ENCODE results near the gene RPL19.
A peak's percentile ranks its signal among the peaks of the same experiment; 100 is the strongest.
"Not testable (repeated sequence)": the region's sequence is repeated elsewhere in the genome, so short reads cannot be mapped to it uniquely, and the experiment has no call there.

Gene RPL19
- 1,334 to 1,958 reads per million in 2 donors for total RNA-seq

DNA sequence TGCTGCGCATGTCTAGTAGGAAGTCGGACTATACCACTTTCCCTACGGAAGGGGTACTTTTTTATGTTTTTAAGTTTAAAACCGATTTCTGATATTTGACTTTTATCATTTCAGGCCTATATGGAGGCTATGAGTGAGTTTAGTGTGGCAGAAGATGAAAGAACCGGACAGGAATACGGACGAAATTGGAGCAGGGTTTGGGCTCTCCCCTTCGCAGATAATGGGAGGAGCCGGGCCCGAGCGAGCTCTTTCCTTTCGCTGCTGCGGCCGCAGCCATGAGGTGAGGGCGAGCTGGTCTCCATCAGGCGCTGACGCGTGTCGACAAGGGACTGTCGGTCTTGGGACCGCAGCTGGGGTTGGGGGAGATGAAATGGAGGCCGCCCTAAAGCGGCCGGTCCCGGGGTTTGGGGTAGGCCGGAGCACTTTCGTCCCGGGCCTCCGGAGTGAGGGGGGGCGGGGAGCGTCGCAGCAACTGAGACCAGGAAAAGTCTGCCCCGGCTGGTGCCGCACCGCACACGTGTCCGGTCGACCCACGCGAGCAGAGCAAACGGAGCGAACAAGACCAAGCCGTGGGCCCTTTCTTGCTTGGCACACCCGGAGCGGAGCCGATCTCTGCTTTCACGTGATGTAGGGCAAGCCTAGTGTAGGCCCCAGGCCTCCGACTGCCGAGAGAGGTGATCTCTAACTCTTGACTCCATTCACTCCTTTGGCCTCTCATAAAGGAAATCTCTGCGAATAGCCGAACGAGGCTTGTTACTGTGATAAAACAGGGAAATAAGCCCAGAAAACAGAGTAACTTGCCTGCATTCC is at the start of gene RPL19:
RPL19 (plus strand) TSS at position 214 of the 810 bp plus-strand sequence; CDS start at position 276, 62 bp downstream.
- peak; percentile 57 to 85 (median 77) for DNase-seq

- DNase-seq: no peak
Measured at GRCh38 chr17:39150795-39151149, 49.3 kb upstream of the RPL19 start.

GRCh38 chr17:39151150-39151942 is 48.7 kb upstream of the RPL19 start, which contains the start of gene PLXDC1:
TSS of gene PLXDC1 (minus strand) at chr17:39151637. CDS start at chr17:39151437, 200 bp downstream.
- peak in 1 of 5 experiments; percentile 26 for DNase-seq

DNA sequence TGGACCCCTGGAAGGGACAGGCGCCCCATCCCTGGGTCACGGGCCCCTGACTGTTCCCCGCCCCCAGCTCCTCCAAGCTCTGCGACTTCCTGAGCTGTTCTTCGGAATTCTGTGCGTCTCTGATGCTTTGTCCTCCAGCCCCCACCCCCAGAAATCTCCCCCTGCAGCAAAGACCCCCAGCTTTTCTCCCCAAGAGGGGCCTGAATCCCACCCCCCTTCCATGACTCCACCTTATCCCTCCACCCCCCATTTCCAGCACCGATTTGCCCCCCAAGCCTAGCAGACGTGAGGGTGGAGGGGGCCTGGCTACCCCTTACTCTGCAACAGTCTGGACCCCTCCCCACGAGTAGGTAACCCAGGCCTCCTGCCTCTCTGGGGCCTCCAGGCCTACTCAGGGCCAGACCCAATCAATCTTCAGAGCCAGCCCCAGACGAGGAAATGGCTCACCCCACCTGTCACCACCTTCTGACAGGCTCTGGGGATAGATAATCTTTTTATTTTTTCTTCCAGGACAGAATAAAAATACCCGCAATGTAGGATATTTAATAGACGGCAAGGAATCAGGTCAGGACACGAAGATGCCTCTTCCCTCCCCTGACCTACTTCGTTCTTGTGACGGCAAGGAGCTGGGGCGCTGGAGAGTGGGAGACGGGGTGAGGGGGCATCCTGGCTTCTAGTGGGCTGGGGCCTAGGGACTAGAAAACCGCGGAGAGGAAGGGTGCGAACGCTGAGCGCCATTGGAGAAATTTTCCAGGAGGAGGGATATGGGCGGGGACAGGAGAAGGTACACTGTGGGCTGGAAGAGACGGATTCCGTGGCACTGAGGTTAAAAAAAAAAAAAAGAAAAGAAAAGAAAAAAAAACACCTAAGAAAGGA is 47.9 kb upstream of the RPL19 start:
- peak in 2 of 5 experiments; percentile 35 to 59 for DNase-seq

DNA sequence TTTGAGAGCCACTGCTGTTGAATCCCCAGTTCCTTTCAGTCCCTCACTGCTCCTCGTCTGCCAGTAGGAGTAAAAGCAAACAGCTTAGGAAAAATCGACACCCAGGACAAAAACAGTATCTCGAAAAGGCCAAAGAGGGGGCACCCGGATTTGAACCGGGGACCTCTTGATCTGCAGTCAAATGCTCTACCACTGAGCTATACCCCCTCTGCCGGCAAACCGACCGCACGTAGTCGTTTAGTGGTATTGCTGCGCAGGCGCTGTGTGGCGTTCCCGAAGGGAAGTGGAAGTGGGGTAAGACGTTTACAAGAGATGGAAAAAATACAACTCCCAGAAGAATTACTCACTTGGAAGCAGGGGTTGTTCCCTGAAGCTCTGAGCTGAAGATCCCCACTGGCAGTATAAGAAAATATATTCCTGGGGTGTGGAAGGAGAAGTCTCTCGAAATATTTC is 46.5 kb upstream of the RPL19 start:
- peak; percentile 79 to 90 (median 85) for DNase-seq

DNA sequence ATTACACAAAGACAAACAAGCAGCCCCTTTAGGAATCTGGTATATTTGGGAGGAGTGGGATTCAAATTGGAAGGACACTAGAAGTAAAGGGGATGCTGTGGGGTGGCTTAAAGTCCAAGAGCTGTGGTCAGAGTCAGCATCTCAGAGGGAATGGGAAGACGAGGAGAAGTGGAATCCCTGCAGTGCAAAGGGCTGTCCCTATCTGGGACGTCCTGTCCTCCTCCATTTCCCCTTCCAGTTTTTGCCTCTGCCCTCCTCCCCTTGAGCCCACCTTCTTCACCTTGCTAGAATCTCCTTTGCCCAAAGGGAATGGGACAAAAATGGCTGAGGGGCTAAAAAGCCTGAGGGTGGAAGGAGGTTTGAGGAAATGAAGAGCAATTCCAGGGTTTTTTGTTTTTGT is 44.4 kb upstream of the RPL19 start:
- DNase-seq: no peak

- no peak for DNase-seq
Measured at GRCh38 chr17:39156491-39156890, 43.6 kb upstream of the RPL19 start.

DNA sequence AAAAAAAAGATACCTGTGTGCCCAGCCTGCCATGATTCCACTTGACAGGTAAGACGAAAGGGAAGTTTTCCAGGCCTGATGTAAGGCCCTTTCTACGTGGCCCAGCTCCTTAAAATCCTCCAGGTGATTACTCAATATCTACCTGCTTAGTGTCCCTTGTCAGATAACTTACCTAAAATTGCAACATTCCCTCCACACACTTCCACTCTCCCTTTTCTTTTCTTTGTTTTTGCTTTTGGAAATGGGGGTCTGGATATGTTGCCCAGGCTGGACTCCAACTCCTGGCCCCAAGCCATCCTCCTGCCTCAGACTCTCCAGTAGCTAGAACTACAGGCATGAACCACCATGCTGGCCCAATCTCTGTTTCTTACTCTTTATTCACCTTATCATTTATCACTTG is 41.5 kb upstream of the RPL19 start:
- no peak for DNase-seq

GRCh38 chr17:39161962-39162361 is 38.1 kb upstream of the RPL19 start:
- no peak for DNase-seq

- peak; percentile 35 to 93 (median 61) for DNase-seq
Measured at GRCh38 chr17:39164675-39165143, 35.4 kb upstream of the RPL19 start.

GRCh38 chr17:39165178-39165840 is 34.8 kb upstream of the RPL19 start:
- no peak for DNase-seq

- no peak for DNase-seq
Measured at GRCh38 chr17:39165841-39166349, 34.2 kb upstream of the RPL19 start, which contains the start of gene ARL5C. TSS of gene ARL5C (minus strand) at chr17:39166161. CDS start at chr17:39165760, 401 bp downstream.

- DNase-seq: no peak
Measured at GRCh38 chr17:39166437-39167335, 33.4 kb upstream of the RPL19 start.

DNA sequence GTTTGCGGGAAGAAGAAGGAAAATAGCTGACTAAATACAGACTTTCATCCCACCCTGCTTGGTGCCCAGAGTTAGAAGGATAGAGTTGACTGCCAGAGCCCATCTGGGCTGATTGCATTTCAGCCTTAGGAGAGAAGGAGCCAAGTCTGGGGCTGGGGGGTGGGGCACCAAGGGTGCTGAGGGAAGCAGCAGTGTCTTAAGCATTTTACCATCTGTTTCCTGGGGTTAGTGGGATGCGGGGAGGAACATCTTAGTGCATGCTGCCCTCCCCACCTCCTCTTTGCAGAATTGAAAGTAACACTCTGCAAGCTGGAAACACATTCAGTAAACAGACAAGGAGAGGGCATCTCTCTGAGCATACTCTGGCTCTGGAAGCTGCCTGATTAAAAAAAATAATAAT is 32.6 kb upstream of the RPL19 start:
- DNase-seq: peak in 2 of 5 experiments; percentile 15 to 36

GRCh38 chr17:39168503-39168902 is 31.6 kb upstream of the RPL19 start:
- not testable (repeated sequence) for DNase-seq

DNA sequence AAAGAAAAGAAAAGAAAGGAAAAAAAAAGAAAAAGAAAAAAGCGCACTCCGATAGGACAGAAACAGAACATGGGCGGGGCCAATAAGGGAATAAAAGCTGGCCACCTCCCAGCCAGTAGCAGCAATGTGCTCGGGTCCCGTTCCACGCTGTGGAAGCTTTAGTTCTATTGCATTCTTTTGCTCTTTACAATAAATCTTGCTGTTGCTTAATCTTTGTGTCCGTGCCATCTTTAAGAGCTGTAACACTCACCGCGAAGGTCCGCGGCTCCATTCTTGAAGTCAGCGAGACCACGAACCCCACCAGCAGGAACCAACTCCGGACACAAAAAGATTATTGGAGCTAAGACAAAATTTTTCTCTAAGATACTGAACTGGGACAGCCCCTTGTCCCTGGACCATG is 31.0 kb upstream of the RPL19 start:
- no peak for DNase-seq

DNA sequence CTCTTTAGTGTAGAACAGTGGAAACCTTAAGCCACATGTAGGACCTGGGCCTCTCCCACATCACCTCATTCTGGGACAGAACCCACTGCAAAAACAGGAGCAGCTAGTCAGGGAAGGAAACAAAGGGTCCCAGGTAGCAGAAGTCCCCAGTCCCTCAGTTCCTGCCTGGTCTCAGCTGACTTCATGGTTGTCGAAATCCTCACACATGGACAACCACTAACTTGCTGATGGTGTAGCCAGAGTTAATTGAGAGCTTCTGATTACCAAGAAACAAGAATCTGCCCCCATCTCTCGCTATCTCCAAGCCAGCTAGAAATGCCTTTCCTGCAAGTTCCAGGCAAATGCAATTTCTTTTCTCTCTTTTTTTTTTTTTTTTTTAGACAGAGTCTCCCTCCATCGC is 30.6 kb upstream of the RPL19 start:
- no peak for DNase-seq

DNA sequence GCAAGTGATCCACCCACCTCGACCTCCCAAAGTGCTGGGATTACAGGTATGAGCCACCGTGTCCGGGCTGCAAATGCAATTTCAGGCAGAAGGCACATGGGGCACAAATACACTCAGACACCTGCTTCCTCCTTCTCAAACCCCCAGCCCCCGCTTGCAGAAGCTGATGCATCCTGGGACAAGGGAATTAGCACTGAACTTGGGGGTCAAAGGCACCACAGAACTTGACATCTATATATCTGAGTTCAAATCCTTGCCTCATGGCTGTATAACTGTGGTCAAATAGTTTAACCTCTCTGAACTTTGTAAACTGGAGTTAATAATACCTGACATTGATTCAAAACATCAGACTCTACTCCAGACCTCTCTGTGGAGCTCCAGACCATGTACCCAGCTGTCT is 30.0 kb upstream of the RPL19 start:
- no peak for DNase-seq

GRCh38 chr17:39170558-39170957 is 29.5 kb upstream of the RPL19 start:
- DNase-seq: no peak

GRCh38 chr17:39171933-39172332 is 28.1 kb upstream of the RPL19 start:
- no peak for DNase-seq
